ENCODE results near the gene HMSD.

- TF ChIP-seq EZH2phosphoT487 (IDR thresholded peaks at IDR 0.05; ENCODE audit: unreplicated experiment) = no peak
- no peak for TF ChIP-seq CREB1 (CRISPR knock-in tag; IDR thresholded peaks at IDR 0.05; ENCODE audit: low read depth)
- TF ChIP-seq, protein P1, sequence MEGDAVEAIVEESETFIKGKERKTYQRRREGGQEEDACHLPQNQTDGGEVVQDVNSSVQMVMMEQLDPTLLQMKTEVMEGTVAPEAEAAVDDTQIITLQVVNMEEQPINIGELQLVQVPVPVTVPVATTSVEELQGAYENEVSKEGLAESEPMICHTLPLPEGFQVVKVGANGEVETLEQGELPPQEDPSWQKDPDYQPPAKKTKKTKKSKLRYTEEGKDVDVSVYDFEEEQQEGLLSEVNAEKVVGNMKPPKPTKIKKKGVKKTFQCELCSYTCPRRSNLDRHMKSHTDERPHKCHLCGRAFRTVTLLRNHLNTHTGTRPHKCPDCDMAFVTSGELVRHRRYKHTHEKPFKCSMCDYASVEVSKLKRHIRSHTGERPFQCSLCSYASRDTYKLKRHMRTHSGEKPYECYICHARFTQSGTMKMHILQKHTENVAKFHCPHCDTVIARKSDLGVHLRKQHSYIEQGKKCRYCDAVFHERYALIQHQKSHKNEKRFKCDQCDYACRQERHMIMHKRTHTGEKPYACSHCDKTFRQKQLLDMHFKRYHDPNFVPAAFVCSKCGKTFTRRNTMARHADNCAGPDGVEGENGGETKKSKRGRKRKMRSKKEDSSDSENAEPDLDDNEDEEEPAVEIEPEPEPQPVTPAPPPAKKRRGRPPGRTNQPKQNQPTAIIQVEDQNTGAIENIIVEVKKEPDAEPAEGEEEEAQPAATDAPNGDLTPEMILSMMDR (conservative IDR thresholded peaks at IDR 0.05; ENCODE audit: low read depth in 2 of 2) = no peak
- TF ChIP-seq, protein P2, sequence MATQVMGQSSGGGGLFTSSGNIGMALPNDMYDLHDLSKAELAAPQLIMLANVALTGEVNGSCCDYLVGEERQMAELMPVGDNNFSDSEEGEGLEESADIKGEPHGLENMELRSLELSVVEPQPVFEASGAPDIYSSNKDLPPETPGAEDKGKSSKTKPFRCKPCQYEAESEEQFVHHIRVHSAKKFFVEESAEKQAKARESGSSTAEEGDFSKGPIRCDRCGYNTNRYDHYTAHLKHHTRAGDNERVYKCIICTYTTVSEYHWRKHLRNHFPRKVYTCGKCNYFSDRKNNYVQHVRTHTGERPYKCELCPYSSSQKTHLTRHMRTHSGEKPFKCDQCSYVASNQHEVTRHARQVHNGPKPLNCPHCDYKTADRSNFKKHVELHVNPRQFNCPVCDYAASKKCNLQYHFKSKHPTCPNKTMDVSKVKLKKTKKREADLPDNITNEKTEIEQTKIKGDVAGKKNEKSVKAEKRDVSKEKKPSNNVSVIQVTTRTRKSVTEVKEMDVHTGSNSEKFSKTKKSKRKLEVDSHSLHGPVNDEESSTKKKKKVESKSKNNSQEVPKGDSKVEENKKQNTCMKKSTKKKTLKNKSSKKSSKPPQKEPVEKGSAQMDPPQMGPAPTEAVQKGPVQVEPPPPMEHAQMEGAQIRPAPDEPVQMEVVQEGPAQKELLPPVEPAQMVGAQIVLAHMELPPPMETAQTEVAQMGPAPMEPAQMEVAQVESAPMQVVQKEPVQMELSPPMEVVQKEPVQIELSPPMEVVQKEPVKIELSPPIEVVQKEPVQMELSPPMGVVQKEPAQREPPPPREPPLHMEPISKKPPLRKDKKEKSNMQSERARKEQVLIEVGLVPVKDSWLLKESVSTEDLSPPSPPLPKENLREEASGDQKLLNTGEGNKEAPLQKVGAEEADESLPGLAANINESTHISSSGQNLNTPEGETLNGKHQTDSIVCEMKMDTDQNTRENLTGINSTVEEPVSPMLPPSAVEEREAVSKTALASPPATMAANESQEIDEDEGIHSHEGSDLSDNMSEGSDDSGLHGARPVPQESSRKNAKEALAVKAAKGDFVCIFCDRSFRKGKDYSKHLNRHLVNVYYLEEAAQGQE (IDR thresholded peaks at IDR 0.05; ENCODE audit: unreplicated experiment) = no peak
- TF ChIP-seq NANOG (IDR thresholded peaks at IDR 0.05; ENCODE audit: borderline replicate concordance) = no peak
- TF ChIP-seq EZH2 (IDR thresholded peaks at IDR 0.05; ENCODE audit: low read depth, unreplicated experiment) = no peak
- TF ChIP-seq POLR2AphosphoS5 (IDR thresholded peaks at IDR 0.05; ENCODE audit: low read depth) = no peak
- TF ChIP-seq, protein P3, sequence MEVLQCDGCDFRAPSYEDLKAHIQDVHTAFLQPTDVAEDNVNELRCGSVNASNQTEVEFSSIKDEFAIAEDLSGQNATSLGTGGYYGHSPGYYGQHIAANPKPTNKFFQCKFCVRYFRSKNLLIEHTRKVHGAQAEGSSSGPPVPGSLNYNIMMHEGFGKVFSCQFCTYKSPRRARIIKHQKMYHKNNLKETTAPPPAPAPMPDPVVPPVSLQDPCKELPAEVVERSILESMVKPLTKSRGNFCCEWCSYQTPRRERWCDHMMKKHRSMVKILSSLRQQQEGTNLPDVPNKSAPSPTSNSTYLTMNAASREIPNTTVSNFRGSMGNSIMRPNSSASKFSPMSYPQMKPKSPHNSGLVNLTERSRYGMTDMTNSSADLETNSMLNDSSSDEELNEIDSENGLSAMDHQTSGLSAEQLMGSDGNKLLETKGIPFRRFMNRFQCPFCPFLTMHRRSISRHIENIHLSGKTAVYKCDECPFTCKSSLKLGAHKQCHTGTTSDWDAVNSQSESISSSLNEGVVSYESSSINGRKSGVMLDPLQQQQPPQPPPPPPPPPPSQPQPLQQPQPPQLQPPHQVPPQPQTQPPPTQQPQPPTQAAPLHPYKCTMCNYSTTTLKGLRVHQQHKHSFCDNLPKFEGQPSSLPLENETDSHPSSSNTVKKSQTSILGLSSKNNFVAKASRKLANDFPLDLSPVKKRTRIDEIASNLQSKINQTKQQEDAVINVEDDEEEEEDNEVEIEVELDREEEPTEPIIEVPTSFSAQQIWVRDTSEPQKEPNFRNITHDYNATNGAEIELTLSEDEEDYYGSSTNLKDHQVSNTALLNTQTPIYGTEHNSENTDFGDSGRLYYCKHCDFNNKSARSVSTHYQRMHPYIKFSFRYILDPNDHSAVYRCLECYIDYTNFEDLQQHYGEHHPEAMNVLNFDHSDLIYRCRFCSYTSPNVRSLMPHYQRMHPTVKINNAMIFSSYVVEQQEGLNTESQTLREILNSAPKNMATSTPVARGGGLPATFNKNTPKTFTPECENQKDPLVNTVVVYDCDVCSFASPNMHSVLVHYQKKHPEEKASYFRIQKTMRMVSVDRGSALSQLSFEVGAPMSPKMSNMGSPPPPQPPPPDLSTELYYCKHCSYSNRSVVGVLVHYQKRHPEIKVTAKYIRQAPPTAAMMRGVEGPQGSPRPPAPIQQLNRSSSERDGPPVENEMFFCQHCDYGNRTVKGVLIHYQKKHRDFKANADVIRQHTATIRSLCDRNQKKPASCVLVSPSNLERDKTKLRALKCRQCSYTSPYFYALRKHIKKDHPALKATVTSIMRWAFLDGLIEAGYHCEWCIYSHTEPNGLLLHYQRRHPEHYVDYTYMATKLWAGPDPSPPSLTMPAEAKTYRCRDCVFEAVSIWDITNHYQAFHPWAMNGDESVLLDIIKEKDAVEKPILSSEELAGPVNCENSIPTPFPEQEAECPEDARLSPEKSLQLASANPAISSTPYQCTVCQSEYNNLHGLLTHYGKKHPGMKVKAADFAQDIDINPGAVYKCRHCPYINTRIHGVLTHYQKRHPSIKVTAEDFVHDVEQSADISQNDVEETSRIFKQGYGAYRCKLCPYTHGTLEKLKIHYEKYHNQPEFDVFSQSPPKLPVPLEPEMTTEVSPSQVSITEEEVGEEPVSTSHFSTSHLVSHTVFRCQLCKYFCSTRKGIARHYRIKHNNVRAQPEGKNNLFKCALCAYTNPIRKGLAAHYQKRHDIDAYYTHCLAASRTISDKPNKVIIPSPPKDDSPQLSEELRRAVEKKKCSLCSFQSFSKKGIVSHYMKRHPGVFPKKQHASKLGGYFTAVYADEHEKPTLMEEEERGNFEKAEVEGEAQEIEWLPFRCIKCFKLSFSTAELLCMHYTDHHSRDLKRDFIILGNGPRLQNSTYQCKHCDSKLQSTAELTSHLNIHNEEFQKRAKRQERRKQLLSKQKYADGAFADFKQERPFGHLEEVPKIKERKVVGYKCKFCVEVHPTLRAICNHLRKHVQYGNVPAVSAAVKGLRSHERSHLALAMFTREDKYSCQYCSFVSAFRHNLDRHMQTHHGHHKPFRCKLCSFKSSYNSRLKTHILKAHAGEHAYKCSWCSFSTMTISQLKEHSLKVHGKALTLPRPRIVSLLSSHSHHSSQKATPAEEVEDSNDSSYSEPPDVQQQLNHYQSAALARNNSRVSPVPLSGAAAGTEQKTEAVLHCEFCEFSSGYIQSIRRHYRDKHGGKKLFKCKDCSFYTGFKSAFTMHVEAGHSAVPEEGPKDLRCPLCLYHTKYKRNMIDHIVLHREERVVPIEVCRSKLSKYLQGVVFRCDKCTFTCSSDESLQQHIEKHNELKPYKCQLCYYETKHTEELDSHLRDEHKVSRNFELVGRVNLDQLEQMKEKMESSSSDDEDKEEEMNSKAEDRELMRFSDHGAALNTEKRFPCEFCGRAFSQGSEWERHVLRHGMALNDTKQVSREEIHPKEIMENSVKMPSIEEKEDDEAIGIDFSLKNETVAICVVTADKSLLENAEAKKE (CRISPR knock-in tag; IDR thresholded peaks at IDR 0.05) = no peak
- TF ChIP-seq, protein P4, sequence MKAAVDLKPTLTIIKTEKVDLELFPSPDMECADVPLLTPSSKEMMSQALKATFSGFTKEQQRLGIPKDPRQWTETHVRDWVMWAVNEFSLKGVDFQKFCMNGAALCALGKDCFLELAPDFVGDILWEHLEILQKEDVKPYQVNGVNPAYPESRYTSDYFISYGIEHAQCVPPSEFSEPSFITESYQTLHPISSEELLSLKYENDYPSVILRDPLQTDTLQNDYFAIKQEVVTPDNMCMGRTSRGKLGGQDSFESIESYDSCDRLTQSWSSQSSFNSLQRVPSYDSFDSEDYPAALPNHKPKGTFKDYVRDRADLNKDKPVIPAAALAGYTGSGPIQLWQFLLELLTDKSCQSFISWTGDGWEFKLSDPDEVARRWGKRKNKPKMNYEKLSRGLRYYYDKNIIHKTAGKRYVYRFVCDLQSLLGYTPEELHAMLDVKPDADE (IDR thresholded peaks at IDR 0.05) = no peak
Measured at GRCh38 chr18:63922049-63922448, 27.1 kb upstream of the HMSD start.
